GM12801 (cell line): Measurements from ENCODE around the gene GRID1.

ENCODE experiments used
- TF ChIP-seq, protein P1 (sequence below): IDR thresholded peaks from one replicate; pipeline ENCODE4 v1.5.1; 2011; ENCODE audit warnings: control low read depth; ENCODE audit not compliant: insufficient read length; ENCODE audit errors: extremely low read depth

GRID1 gene

DNA sequence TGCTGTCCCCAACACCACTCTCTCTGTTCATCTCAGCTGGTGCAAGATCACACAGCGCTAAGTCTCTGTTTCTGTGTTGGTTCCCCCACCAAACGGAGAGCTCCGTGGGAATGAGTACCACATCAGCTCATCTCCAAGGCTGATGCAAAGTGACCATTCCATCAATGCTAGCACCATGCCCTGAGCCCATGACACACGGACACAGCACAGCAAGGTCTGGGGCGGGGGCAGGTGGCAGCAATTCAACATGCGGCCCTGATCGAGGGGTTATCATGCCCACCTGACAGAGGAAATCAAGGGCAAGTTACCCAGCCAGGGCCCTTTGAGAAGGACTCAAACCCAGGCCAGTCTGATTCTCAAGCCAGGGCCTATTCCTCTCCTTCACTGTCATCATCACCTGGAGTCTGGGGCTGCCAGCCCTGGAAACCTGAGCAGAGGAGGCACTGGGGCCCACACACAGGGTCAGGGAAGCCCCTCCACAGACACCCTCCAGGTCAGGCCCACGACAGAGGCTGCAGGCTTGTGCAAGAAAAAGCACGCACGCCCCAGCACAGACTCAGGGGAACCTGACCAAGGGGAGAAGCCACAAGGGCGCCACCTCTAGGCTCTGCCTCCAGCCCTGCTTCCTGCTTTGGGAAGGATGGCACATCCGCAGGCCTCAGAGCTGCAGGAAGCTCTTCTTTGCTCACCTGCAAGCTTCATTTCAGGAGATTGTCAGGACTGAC, 74.8 kb downstream of the GRID1 start:
- TF ChIP-seq, protein P1, sequence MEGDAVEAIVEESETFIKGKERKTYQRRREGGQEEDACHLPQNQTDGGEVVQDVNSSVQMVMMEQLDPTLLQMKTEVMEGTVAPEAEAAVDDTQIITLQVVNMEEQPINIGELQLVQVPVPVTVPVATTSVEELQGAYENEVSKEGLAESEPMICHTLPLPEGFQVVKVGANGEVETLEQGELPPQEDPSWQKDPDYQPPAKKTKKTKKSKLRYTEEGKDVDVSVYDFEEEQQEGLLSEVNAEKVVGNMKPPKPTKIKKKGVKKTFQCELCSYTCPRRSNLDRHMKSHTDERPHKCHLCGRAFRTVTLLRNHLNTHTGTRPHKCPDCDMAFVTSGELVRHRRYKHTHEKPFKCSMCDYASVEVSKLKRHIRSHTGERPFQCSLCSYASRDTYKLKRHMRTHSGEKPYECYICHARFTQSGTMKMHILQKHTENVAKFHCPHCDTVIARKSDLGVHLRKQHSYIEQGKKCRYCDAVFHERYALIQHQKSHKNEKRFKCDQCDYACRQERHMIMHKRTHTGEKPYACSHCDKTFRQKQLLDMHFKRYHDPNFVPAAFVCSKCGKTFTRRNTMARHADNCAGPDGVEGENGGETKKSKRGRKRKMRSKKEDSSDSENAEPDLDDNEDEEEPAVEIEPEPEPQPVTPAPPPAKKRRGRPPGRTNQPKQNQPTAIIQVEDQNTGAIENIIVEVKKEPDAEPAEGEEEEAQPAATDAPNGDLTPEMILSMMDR, result no peak

DNA sequence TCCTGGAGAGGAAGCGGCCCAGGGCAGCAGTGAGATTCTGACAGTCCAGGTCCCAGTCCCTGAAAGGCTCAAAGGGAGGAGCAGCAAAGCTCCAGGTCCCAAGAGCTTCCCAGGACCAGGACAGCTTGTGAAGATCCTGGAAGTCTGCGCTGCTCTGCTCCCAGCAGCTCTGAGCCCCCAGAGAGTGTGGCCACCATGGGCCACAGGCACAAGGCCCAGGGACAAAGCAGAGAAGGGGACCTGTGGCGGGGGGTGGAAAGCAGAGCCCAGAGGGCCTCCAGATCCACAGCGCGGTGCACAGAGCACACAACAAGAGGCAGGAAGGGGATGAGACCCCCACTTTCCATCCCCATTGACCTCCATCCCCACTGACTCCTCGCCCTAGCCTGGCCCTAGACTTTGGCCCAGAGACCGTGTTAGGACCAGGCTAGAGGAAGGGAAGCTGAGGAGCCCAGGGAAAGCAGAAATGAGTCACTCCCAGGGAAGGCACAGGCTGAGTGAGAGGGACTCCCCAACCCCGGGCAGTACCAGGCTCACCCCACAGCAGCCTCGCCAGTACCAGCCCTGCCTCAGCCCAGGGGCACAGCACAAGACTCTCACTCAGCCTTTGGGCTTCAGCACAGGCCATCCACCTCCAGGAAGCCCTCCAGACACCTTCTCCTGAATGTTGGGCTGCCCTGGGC, 75.5 kb downstream of the GRID1 start:
- TF ChIP-seq, protein P1, result no peak

DNA sequence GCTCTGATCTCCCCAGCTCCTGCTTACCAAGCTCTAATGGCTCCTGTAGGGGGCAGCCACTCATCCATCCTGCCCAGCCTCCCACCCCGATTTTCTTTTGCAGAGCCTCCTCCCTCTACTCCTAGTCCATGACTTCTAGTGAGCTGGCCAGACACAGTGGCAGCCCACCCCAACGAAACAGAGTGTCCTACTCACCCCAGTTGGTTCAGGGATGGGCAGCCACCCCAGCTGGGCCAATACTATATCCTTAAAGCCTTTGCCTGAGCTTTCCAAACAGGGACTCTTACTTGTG, 77.1 kb downstream of the GRID1 start:
- TF ChIP-seq, protein P1, result no peak

DNA sequence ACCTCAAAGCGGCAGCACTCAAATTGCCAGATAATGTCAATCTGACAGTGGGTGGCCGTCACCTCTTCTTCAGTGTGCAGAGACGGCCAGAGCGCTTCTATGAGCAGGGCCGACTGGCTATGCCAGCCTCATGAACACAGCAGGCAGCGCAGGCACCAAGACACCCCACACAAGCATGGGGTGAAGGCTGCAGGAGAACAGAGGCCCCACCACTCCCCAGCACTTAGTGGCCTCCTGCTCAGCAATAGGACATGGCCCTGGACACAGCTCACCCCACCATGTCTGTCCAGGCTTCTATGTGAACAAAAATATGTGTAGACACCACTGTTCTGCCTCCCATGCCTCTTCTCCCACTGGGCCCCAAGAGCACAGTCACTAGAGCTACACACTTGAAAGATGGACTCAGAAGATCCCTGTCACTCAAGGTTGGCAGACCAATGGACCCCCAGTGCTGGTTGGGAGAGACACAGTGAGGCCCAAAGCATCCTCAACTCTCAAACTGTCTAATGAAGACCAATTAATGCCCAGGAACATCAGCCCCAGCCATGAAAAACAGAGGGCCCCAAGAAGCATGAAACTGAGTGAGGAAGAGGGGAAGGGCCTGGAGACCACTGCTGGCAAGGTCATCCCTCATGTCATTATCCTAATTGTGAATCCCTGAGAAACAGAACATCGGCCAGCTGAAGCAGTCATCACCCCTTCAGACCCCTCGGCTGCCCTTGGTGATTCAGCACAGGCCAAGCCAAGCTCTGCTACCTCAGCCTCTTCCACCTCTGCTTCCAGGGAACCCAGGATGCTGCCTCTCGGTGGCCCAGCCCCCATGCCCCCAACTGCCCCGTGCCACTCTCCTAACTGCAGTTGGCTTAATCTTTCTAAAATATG, 77.7 kb downstream of the GRID1 start:
- TF ChIP-seq, protein P1, result no peak

DNA sequence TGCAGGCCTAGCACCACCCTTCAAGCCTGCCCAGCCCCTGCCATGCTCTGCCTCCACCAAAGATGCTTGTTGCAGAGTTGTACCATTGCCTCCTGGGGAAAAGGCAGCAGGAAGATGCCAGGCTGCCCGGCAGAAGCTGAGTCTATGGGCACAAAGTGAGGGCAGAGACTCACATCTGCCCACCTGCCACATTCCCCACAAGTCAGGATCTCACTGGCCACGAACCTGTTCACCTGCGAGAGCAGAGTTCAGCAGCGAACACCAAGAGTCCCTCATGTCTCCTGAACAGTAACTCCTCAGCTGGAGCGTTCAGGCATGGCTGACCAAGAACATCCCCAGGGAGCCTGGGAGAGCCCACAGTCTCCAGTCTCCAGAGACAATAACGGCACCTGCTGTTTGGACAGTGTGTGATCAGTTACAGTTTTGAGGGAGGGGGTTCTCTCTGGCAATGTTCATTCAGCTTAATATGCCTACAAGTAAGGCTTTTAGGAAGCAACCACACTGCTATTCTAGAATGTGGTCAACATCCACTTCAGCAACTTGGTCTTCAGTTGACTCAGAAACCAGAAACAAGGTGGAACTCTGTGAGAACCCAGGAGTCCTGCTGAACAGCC, 78.5 kb downstream of the GRID1 start:
- TF ChIP-seq, protein P1, result no peak

DNA sequence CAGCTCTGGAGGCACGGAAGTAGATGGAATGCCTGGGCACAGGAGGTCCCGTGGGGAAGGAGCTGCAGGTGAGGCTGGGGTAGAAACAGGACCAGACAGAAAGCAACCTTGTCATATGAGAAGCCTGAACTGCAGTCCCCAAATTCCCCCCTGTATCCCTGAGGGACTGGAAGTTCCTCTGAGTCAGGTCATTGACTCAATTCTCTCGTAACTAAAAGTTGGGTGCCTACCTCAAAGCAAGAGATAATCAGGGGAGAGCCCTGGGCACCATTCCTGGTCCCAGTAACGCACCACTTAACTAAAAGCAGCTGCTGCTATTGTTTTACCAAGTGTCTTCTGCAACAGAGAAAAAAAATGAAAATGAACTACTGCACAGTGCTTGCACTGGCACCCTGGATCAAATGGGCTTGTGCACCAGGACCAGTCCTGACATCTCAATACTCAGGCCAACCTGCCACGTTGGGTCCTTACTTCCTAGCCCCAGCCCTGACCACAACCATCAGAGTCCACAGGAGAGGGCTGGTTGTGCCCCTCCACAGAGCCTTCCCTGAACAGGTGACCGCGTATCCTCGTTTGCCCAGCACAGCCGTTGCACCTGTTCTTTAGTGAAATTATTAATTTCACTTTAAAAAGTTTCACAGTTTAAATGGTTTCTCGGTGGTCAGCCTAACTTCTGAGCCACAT, 79.3 kb downstream of the GRID1 start:
- TF ChIP-seq, protein P1, result no peak
